HCEC 1CT (cell line): ENCODE data around the gene PPP4R4.
"Not testable (repeated sequence)": the region's sequence is repeated elsewhere in the genome, so short reads cannot be mapped to it uniquely, and the experiment has no call there.

ENCODE experiments used
- DNase-seq: peaks from one replicate; pipeline ENCODE4 v3.0.0-alpha.2; 2017

The PPP4R4 gene

DNA sequence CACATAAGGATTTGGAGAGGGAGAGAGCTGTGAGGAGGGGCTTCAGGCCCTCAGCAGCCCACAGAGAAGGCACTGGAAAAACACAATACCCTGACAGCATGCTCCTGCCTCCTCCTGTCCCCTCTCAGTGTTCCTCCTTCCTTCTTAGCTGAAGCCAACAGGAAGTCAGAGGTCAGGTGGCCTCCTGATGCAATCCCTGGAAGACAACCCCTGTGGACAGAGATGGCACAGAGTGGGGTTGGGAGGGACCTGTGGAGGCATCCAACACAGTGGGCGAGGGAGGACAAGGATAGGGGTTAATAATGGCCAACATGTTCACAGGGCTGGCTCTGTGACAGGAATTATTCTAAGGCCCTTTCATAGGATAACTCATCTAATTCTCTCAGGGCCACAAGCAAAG is 29.4 kb upstream of the PPP4R4 start:
- DNase-seq = no peak

GRCh38 chr14:94145902-94146527 is 28.1 kb upstream of the PPP4R4 start:
- DNase-seq = peak; percentile 27

- DNase-seq = no peak
These were observed 21.4 kb upstream of the PPP4R4 start for GRCh38 chr14:94152676-94153075.

DNA sequence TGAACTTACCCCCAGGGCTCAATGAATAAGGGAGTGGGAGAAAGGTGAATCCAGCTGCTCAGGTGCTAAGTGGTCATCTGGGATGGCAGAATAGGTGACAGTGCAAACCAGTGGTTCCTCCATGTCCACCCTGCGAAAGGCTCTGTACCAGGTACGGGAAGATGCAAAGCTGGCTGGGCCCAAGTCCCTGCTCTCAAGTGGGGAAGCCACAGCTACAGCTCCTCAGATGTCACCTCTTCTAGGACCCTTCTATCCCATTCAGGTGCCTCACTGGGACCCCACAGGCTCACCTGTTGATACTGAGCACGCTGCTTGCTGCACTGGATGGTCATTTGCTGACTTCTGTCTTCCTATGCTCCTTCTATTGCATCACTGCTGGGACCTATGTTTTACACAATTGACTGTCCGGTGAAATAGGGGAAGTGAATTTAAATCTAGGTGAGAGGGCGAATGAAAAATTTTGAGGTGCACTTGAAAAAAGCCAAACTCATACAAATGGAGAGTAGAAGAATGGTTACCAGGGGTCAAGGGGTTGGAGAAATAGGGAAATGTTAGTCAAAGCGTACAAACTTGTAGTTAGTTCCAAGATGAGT is 20.3 kb upstream of the PPP4R4 start:
- DNase-seq = no peak

DNA sequence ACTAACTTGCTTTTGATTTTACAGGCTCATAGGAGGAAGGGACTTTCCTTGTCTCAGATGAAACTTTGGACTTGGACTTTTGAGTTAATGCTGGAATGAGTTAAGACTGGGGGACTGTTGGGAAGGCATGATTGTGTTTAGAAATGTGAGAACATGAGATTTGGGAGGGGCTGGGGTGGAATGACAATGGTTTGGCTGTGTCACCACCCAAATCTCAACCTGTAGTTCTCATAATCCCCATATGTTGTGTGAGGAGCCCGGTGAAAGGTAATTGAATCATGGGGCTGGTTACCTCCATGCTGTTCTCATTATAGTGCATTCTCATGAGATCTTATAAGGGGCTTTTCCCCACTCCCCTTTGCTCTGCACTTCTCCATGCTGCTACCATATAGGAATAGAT is 18.0 kb upstream of the PPP4R4 start:
- DNase-seq = not testable (repeated sequence)

DNA sequence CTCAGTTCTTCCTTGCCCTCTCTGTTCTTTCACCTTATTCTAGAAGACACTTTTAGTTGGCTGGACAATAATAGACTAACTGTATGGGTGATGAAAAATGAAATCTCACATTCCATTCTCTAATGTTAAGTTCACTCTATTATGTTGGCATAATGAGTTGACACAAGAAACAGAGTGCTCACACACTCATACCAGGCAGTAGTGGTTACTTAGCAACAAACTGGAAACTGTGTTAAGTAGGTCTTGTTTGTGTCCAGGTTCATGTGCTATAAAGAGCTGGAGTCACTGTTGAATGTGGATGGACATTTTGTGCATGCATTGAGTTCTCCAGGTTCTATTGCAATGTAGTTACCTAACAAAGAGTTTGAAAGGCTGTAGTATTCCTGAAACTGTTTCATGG is 16.9 kb upstream of the PPP4R4 start:
- no peak for DNase-seq

DNA sequence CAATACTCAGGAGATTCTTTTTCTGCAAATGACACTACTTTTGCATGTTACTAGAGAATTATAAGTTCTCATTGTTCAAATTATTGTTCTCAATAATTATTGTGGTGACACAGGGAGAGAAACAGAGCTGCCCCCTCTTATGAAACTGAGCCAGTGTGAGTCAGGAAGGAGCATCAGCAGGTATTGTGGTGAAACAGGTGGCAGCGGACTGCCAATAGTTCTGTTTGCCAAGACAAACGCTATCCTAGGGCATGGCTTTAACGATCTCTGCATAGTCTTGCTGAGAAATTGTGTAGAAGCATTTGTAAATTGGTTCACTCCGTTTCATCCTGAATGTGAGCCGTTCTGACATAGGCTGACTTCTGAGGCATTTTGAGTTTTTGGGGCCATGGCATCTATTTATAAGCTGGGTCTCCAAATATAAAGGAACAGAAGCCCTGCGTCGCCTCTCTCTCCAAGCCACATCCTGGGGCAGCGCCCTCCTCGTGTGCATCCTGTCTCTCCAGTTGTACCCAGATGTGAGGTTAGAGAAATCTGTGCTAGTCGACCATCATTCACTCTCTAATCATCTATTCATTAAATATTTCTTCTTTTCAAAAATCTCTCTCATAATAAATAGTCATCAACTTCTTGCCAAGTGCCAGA is 15.8 kb upstream of the PPP4R4 start:
- no peak for DNase-seq

GRCh38 chr14:94161058-94161457 is 13.1 kb upstream of the PPP4R4 start:
- no peak for DNase-seq

DNA sequence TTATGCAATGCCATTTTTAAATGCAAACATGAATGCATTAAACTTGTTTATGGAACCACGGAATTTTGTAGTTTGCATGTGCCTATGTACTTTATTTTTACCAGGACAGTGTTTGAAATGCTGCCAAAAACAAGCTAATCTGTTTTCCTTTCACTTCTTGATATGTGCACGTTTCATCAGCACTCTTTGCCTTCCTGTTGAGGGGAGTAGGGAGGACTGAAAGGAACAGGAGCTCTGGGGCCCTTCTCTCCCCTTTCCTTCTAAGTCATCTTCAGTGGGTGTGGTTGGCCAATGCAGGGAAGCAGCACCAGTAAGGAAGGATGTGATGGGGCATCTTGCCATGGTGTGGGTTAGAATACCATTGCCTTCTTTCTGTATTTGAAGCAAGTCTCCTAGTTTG is 12.1 kb upstream of the PPP4R4 start:
- no peak for DNase-seq

DNA sequence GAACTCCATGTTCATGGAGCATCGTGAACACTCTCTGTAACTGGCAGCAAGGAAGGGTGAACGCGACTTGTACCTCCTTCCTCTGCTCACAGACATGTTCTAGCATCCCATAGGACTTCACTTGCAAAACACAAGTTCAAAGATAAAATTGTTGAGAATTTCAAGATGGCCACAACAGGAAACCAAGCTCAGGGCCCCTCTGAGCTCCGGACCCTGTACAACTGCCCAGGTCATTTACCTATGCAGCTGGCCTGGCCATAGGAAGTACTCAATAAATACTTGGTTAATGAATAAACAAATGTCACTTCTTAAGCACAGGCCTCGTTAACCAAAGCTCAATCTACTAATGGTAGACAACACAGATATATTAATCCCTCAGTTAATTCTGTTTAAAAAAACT is 11.7 kb upstream of the PPP4R4 start:
- no peak for DNase-seq

DNA sequence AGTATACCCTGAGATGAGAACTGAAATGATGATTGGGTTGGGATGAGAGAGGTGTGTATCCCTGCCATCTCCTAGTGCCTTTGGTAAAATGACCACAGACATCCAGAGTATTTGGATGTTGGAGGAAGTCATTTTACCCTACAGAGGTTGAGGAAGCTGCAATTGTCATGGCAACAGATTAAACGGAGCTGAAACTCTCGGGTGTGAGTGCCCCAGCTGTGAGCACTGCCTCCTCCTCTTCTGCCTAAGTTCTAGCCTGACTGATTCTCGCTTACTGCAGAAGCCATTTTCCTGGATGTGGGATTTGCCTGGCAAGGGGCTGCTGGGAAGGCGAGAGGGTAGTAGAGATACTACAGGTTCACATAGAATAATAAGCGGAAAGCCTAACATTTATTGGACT is 10.3 kb upstream of the PPP4R4 start:
- DNase-seq = no peak

GRCh38 chr14:94164685-94165431 is 9.3 kb upstream of the PPP4R4 start:
- DNase-seq = no peak

DNA sequence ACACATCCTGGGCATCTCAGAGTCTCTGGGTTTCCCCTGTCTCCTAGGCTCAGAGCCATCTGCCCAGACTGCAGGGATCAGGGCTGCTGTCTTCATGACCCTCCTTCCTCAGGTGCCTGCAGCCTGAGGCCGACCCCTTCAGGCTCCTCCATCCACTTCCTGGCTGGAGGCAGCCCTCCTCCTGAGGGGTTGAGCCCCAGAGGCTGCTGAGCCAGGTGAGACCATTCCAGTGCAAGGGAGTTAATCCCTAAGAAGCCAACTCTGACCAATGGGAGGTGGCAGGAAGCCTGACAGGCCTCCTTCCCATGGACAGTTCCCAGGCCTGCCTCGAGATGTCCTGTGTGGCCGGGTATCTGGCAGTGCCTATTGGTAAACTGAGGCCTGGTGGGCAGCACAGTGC is 8.4 kb upstream of the PPP4R4 start:
- DNase-seq = no peak

GRCh38 chr14:94170136-94170535 is 4.0 kb upstream of the PPP4R4 start:
- no peak for DNase-seq

- peak; percentile 32 for DNase-seq
These were observed 2.9 kb upstream of the PPP4R4 start for GRCh38 chr14:94171208-94171607.

GRCh38 chr14:94172545-94172944 is 1.6 kb upstream of the PPP4R4 start:
- no peak for DNase-seq

GRCh38 chr14:94173471-94173884 is 644 bp upstream of the PPP4R4 start:
- DNase-seq = no peak

- no peak for DNase-seq
These were observed 485 bp downstream of the PPP4R4 start for GRCh38 chr14:94174604-94175010.

DNA sequence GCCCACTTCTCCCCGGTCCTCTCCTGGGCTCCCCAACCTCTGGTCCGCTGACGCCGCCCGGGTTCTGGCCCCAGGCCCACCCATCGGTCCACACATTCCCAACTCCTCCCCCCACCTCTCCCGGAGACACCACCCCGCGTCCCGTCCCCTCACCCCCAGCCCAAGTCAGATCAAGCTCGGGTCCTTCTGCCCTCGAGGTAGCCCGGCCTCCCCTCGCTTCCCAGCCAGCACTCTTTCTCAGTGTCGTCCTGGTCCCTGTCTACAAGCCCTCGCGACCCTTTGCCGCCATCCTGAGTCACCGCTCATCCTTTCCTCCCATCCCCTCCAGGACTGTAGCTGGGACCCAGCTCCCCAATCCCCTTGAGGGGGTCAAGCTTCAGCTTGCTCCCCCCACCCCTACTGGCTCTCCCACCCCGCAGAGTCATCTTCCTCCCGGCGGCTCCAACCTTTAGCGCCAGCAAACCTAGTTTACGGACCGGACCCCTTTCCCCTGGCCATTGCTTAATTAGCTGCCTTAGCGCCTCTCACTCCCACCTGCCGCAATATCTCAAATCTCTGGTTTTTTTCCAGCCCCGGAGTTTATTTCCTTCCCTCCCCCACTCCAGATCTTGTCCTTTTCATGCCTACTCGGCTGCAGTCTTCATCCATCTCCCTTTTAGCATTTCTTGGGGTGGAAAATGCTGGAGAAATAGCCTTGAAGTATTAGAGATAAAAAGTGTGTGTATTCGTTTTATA is 1.1 kb downstream of the PPP4R4 start:
- DNase-seq = no peak

DNA sequence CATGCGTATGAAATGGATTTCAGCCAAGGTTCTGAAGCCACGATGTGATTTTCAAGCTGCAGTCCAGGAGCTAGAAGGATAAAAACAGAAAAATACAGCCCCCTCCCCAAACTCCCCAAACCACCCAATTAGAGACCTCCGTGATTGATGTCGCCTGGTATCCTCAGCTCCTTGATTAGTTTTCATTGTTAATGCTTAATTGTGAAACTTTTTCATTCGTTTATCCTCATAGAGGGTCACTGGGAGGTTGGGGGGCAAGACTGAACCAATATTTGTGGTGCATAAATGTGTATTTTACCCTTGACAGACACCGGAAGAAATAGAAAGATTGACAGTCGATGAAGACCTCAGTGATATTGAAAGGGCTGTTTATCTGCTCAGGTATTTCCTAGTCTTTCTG is 1.6 kb downstream of the PPP4R4 start:
- no peak for DNase-seq

DNA sequence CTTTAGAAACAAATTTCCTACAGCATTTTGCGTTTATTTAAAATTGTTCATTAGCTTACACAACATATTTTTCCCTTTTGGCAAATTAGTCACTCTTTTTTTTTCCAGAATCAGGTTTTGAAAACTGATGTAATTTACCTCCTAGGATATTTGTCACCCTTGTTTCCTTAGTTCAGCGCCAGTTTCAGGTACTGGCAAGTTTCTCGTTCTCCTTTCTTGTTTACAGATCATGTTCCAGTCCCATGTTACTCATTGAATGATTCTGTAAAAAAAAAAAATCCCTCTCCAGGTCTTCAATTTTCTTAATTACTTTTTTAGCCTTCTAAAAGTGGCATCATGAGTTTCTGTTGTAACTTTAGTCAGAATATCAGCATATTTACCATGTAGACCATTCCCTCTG is 2.7 kb downstream of the PPP4R4 start:
- DNase-seq = no peak

DNA sequence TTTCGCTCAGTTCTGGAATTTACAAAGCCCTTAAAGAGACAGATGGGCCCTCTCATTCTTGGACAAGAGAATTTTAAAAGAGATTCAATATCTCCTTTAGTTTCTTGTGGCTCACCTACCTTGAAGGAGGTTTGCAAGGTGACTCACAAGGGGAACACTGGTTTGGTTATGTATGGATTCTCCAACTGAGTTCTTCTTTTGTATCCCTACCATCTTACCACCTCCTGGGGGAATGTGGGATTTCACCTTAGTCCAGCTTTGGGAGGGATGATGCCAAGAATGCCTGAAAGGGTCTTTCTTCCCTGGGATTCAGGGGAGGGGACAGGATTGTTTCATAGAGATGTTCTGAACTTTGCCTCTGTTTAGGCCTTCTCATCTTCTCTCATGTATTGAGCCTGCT is 3.7 kb downstream of the PPP4R4 start:
- DNase-seq = no peak

DNA sequence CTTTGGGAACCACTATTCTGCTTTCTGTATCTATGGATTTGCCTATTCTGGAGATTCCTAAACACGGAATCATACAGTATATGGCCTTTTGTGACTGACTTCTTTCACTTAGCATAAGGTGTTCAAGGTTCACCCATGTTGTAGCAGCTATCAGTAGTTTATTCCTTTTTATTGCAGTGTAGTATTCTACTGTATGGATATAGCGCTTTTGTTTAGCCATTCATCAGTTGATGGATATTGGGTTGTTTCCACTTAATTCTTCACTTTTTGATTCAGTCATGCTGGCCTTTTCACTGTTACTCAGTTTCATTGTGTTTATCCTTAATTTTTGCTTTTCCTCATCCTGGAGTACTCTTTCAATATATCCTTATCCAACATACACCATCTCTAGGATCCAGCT is 5.1 kb downstream of the PPP4R4 start:
- no peak for DNase-seq
